Measurements from ENCODE around the gene KAT6B. TPM values are rescaled to one million over a fixed set of nuclear protein-coding genes. Genes with fewer than 3 reads are reported as not detected.
"Not testable (repeated sequence)": the region's sequence is repeated elsewhere in the genome, so short reads cannot be mapped to it uniquely, and the experiment has no call there.

The KAT6B gene
- total RNA-seq, 1 donor from 2014 or later = 155 TPM

GRCh38 chr10:74792726-74793125 lies 33.7 kb upstream of the KAT6B start:
- no peak for TF ChIP-seq CTCF (IDR thresholded peaks at IDR 0.05; ENCODE audit: unreplicated experiment)
- no peaks in the 10 kb centered on the region for H3K27me3 Mint-ChIP-seq (ENCODE audit: low read depth)

GRCh38 chr10:74793240-74793639 lies 33.2 kb upstream of the KAT6B start:
- not testable (repeated sequence) for DNase-seq (ENCODE audit: low spot score in 2 of 2, unreplicated experiment in 2 of 2); H3K4me1 Mint-ChIP-seq

More at GRCh38 chr10:74792726-74793125, 33.7 kb upstream of the KAT6B start:
- H3K4me3 Mint-ChIP-seq = no peak overlapping the region
- no peak overlapping the region for H3K27ac Mint-ChIP-seq
- H3K36me3 Mint-ChIP-seq = no peaks in the 10 kb centered on the region
- no peak for DNase-seq (ENCODE audit: low spot score in 2 of 2, unreplicated experiment in 2 of 2)
- H3K4me1 Mint-ChIP-seq = no peaks in the 10 kb centered on the region
- H3K9me3 Mint-ChIP-seq = peaks cover 4% of the 10 kb centered on the region

GRCh38 chr10:74794531-74794930 lies 31.9 kb upstream of the KAT6B start:
- H3K27me3 Mint-ChIP-seq (ENCODE audit: low read depth) = no peaks in the 10 kb centered on the region
- no peak for DNase-seq (ENCODE audit: low spot score in 2 of 2, unreplicated experiment in 2 of 2)
- H3K27ac Mint-ChIP-seq = no peak overlapping the region
- no peak overlapping the region for H3K4me3 Mint-ChIP-seq
- no peak for TF ChIP-seq CTCF (IDR thresholded peaks at IDR 0.05; ENCODE audit: unreplicated experiment)
- H3K9me3 Mint-ChIP-seq = peaks cover 4% of the 10 kb centered on the region
- H3K4me1 Mint-ChIP-seq = no peaks in the 10 kb centered on the region
- H3K36me3 Mint-ChIP-seq = no peaks in the 10 kb centered on the region

More at GRCh38 chr10:74793240-74793639, 33.2 kb upstream of the KAT6B start:
- H3K36me3 Mint-ChIP-seq; H3K27ac Mint-ChIP-seq; H3K9me3 Mint-ChIP-seq; H3K27me3 Mint-ChIP-seq (ENCODE audit: low read depth); H3K4me3 Mint-ChIP-seq: not testable (repeated sequence)

- Mint-ChIP-seq H3K27ac (no peak overlapping the region), H3K9me3 (peaks cover 6% of the 10 kb centered on the region), H3K27me3 (ENCODE audit: low read depth) (no peaks in the 10 kb centered on the region), H3K36me3 (no peaks in the 10 kb centered on the region), H3K4me1 (peaks cover 3% of the 10 kb centered on the region), H3K4me3 (no peak overlapping the region)
- DNase-seq (ENCODE audit: low spot score in 2 of 2, unreplicated experiment in 2 of 2) = no peak
- no peak for TF ChIP-seq CTCF (IDR thresholded peaks at IDR 0.05; ENCODE audit: unreplicated experiment)
These were observed 28.9 kb upstream of the KAT6B start for GRCh38 chr10:74797550-74797949.

GRCh38 chr10:74799721-74800221 lies 26.6 kb upstream of the KAT6B start:
- no peaks in the 10 kb centered on the region for H3K27me3 Mint-ChIP-seq (ENCODE audit: low read depth)
- DNase-seq (ENCODE audit: low spot score in 2 of 2, unreplicated experiment in 2 of 2) = no peak
- H3K4me1 Mint-ChIP-seq = peaks cover 3% of the 10 kb centered on the region
- no peak for TF ChIP-seq CTCF (IDR thresholded peaks at IDR 0.05; ENCODE audit: unreplicated experiment)
- no peak overlapping the region for H3K27ac Mint-ChIP-seq
- no peak overlapping the region for H3K4me3 Mint-ChIP-seq
- H3K9me3 Mint-ChIP-seq = peaks cover 6% of the 10 kb centered on the region
- no peaks in the 10 kb centered on the region for H3K36me3 Mint-ChIP-seq

GRCh38 chr10:74801447-74801846 lies 25.0 kb upstream of the KAT6B start:
- no peak overlapping the region for H3K27ac Mint-ChIP-seq
- H3K27me3 Mint-ChIP-seq (ENCODE audit: low read depth) = no peaks in the 10 kb centered on the region
- no peaks in the 10 kb centered on the region for H3K36me3 Mint-ChIP-seq
- DNase-seq (ENCODE audit: low spot score in 2 of 2, unreplicated experiment in 2 of 2) = no peak
- H3K4me1 Mint-ChIP-seq = peaks cover 3% of the 10 kb centered on the region
- H3K9me3 Mint-ChIP-seq = peaks cover 6% of the 10 kb centered on the region
- no peak overlapping the region for H3K4me3 Mint-ChIP-seq
- no peak for TF ChIP-seq CTCF (IDR thresholded peaks at IDR 0.05; ENCODE audit: unreplicated experiment)
